Mesendoderm (in vitro differentiated cells): Measurements from ENCODE around the gene SHC2.

Experiments
- DNase-seq: peaks from one replicate; pipeline ENCODE4 v3.0.0; 2013
- H2AK5ac ChIP-seq: 2 replicates; pipeline ENCODE4 v1.6.1; 2013; ENCODE audit warnings: low read length, inconsistent platforms
- H2BK120ac ChIP-seq: 2 replicates; pipeline ENCODE4 v1.6.1; 2013; ENCODE audit warnings: low read depth, mild to moderate bottlenecking, low read length, moderate library complexity, mixed read lengths
- H2BK15ac ChIP-seq: replicated peaks from 2 replicates; pipeline ENCODE4 v1.6.1; 2013; ENCODE audit warnings: low read depth, mild to moderate bottlenecking, moderate library complexity
- H2BK5ac ChIP-seq: 2 replicates; pipeline ENCODE4 v1.6.1; 2013; ENCODE audit warnings: low read length, inconsistent platforms
- H3K18ac ChIP-seq: 2 replicates; pipeline ENCODE4 v1.6.1; 2013; ENCODE audit warnings: mild to moderate bottlenecking, low read length, mixed read lengths
- H3K23ac ChIP-seq: one replicate; pipeline ENCODE4 v1.6.1; 2013; ENCODE audit warnings: low read length
- H3K27ac ChIP-seq: 2 replicates; pipeline ENCODE4 v1.5.1; 2013; ENCODE audit warnings: low read depth, mild to moderate bottlenecking, inconsistent platforms, low read length, moderate library complexity
- H3K27me3 ChIP-seq: 2 replicates; pipeline ENCODE4 v1.6.1; 2013; ENCODE audit warnings: low read length, control low read depth, mild to moderate bottlenecking, inconsistent platforms; ENCODE audit not compliant: insufficient read depth, poor library complexity
- H3K36me3 ChIP-seq: 2 replicates; pipeline ENCODE4 v1.6.1; 2013; ENCODE audit warnings: low read length, inconsistent platforms; ENCODE audit not compliant: control insufficient read depth, insufficient read depth
- H3K4ac ChIP-seq: one replicate; pipeline ENCODE4 v1.6.1; 2013; ENCODE audit warnings: low read depth, mild to moderate bottlenecking, low read length, moderate library complexity
- H3K4me1 ChIP-seq: 2 replicates; pipeline ENCODE4 v1.6.1; 2013; ENCODE audit warnings: low read depth, low read length, inconsistent platforms; ENCODE audit not compliant: control insufficient read depth
- H3K4me2 ChIP-seq: 2 replicates; pipeline ENCODE4 v1.6.1; 2013; ENCODE audit warnings: low read length
- H3K4me3 ChIP-seq: 2 replicates; pipeline ENCODE4 v1.5.1; 2013; ENCODE audit warnings: mild to moderate bottlenecking, low read length
- H3K56ac ChIP-seq: one replicate; pipeline ENCODE4 v1.6.1; 2013; ENCODE audit warnings: low read length
- H3K79me1 ChIP-seq: 2 replicates; pipeline ENCODE4 v1.6.1; 2013; ENCODE audit warnings: low read length, inconsistent platforms
- H3K79me2 ChIP-seq: 2 replicates; pipeline ENCODE4 v1.6.1; 2013; ENCODE audit warnings: mild to moderate bottlenecking, low read length; ENCODE audit not compliant: control insufficient read depth, insufficient read depth
- H3K9ac ChIP-seq: 2 replicates; pipeline ENCODE4 v1.6.1; 2013; ENCODE audit warnings: low read length, inconsistent platforms
- H4K5ac ChIP-seq: one replicate; pipeline ENCODE4 v1.6.1; 2013; ENCODE audit warnings: low read length
- H4K8ac ChIP-seq: one replicate; pipeline ENCODE4 v1.6.1; 2013; ENCODE audit warnings: low read depth, mild to moderate bottlenecking, control low read depth, low read length, moderate library complexity
- WGBS: extraction: QIAGEN DNeasy Blood & Tissue Kit; methylation state at CpG from one replicate; pipeline ENCODE4 v1.1.7; 2013; ENCODE audit warnings: low lambda C conversion rate, missing lambda C conversion rate; ENCODE audit not compliant: insufficient coverage; ENCODE audit errors: extremely low coverage; 5-methylcytosine and 5-hydroxymethylcytosine counted together

SHC2 gene

GRCh38 chr19:370641-371330 is 90.0 kb downstream of the SHC2 start:
- H4K5ac ChIP-seq = no peak overlapping the region
- H3K36me3 ChIP-seq = no peaks in the 10 kb centered on the region
- H3K79me2 ChIP-seq = no peaks in the 10 kb centered on the region
- WGBS = no CpG with 5 or more reads among the region's 43 CpGs
- H2BK5ac ChIP-seq = no peak overlapping the region
- no peak overlapping the region for H3K27ac ChIP-seq
- no peak overlapping the region for H3K4me3 ChIP-seq
- H3K4me1 ChIP-seq = no peaks in the 10 kb centered on the region
- no peak overlapping the region for H3K23ac ChIP-seq
- H3K79me1 ChIP-seq = no peaks in the 10 kb centered on the region
- no peak overlapping the region for H2BK15ac ChIP-seq
- no peak overlapping the region for H4K8ac ChIP-seq
- H3K4me2 ChIP-seq = no peak overlapping the region
- DNase-seq = no peak
- H2AK5ac ChIP-seq = no peak overlapping the region
- H3K9ac ChIP-seq = no peak overlapping the region
- no peak overlapping the region for H3K4ac ChIP-seq
- H3K27me3 ChIP-seq = no peaks in the 10 kb centered on the region
- H3K18ac ChIP-seq = no peak overlapping the region
- no peak overlapping the region for H2BK120ac ChIP-seq
- H3K56ac ChIP-seq = no peak overlapping the region

GRCh38 chr19:369876-370275 is 91.0 kb downstream of the SHC2 start:
- Histone ChIP-seq H4K5ac (no peak overlapping the region), H3K36me3 (no peaks in the 10 kb centered on the region), H4K8ac (no peak overlapping the region), H3K23ac (no peak overlapping the region), H3K4ac (no peak overlapping the region), H3K79me1 (no peaks in the 10 kb centered on the region), H3K4me3 (no peak overlapping the region), H3K27ac (no peak overlapping the region), H2BK15ac (no peak overlapping the region), H3K4me2 (no peak overlapping the region), H2BK120ac (no peak overlapping the region), H3K79me2 (no peaks in the 10 kb centered on the region), H3K4me1 (no peaks in the 10 kb centered on the region), H3K27me3 (no peaks in the 10 kb centered on the region), H2AK5ac (no peak overlapping the region), H3K56ac (no peak overlapping the region), H3K9ac (no peak overlapping the region), H3K18ac (no peak overlapping the region), H2BK5ac (no peak overlapping the region)
- no CpG with 5 or more reads among the region's 14 CpGs for WGBS
- no peak for DNase-seq

GRCh38 chr19:369256-369655 is 91.6 kb downstream of the SHC2 start:
- no peak overlapping the region for H3K27ac ChIP-seq
- H2BK5ac ChIP-seq = no peak overlapping the region
- no peak overlapping the region for H3K4ac ChIP-seq
- H2BK15ac ChIP-seq = no peak overlapping the region
- no peaks in the 10 kb centered on the region for H3K79me2 ChIP-seq
- H3K36me3 ChIP-seq = no peaks in the 10 kb centered on the region
- no peaks in the 10 kb centered on the region for H3K27me3 ChIP-seq
- H3K79me1 ChIP-seq = no peaks in the 10 kb centered on the region
- H3K23ac ChIP-seq = no peak overlapping the region
- WGBS = no CpG with 5 or more reads among the region's 13 CpGs
- no peaks in the 10 kb centered on the region for H3K4me1 ChIP-seq
- H3K56ac ChIP-seq = no peak overlapping the region
- no peak overlapping the region for H3K4me2 ChIP-seq
- H3K9ac ChIP-seq = no peak overlapping the region
- no peak overlapping the region for H3K18ac ChIP-seq
- H4K8ac ChIP-seq = no peak overlapping the region
- no peak overlapping the region for H2AK5ac ChIP-seq
- no peak overlapping the region for H4K5ac ChIP-seq
- no peak for DNase-seq
- H3K4me3 ChIP-seq = no peak overlapping the region
- no peak overlapping the region for H2BK120ac ChIP-seq

GRCh38 chr19:368630-369024 is 92.2 kb downstream of the SHC2 start:
- H3K4me2 ChIP-seq = no peak overlapping the region
- no CpG with 5 or more reads among the region's 7 CpGs for WGBS

GRCh38 chr19:367963-368629 is 92.7 kb downstream of the SHC2 start:
- no peaks in the 10 kb centered on the region for H3K79me2 ChIP-seq
- no peaks in the 10 kb centered on the region for H3K4me1 ChIP-seq
- no peak overlapping the region for H3K27ac ChIP-seq
- no peak overlapping the region for H3K9ac ChIP-seq
- no peak overlapping the region for H3K18ac ChIP-seq
- no peak overlapping the region for H3K4ac ChIP-seq
- H2BK5ac ChIP-seq = no peak overlapping the region
- DNase-seq = no peak
- H3K36me3 ChIP-seq = no peaks in the 10 kb centered on the region
- no peaks in the 10 kb centered on the region for H3K27me3 ChIP-seq
- no CpG with 5 or more reads among the region's 22 CpGs for WGBS
- no peak overlapping the region for H3K4me3 ChIP-seq
- no peak overlapping the region for H4K5ac ChIP-seq
- no peak overlapping the region for H3K56ac ChIP-seq
- H3K4me2 ChIP-seq = no peak overlapping the region
- H2AK5ac ChIP-seq = no peak overlapping the region
- H3K23ac ChIP-seq = no peak overlapping the region
- H3K79me1 ChIP-seq = no peaks in the 10 kb centered on the region
- no peak overlapping the region for H2BK120ac ChIP-seq
- no peak overlapping the region for H2BK15ac ChIP-seq
- no peak overlapping the region for H4K8ac ChIP-seq

More at GRCh38 chr19:368630-369024, 92.2 kb downstream of the SHC2 start:
- Histone ChIP-seq H2BK5ac (no peak overlapping the region), H3K56ac (no peak overlapping the region), H3K27me3 (no peaks in the 10 kb centered on the region), H3K18ac (no peak overlapping the region), H3K36me3 (no peaks in the 10 kb centered on the region), H4K5ac (no peak overlapping the region), H3K9ac (no peak overlapping the region), H3K23ac (no peak overlapping the region), H3K4me1 (no peaks in the 10 kb centered on the region), H3K4ac (no peak overlapping the region), H3K4me3 (no peak overlapping the region), H4K8ac (no peak overlapping the region), H2BK15ac (no peak overlapping the region), H3K79me1 (no peaks in the 10 kb centered on the region), H3K27ac (no peak overlapping the region), H2BK120ac (no peak overlapping the region), H2AK5ac (no peak overlapping the region), H3K79me2 (no peaks in the 10 kb centered on the region)
- DNase-seq = no peak
